Measurements from ENCODE around the gene LZIC.

GRCh38 chr1:9992910-9993309, 49.7 kb upstream of the LZIC start:
- TF ChIP-seq POLR2AphosphoS5 (IDR thresholded peaks at IDR 0.05; ENCODE audit: borderline replicate concordance, low read depth, low read length) = no peak
- no peak for TF ChIP-seq EZH2 (IDR thresholded peaks at IDR 0.05)
- TF ChIP-seq FOXP2 (optimal IDR thresholded peaks at IDR 0.05; ENCODE audit: control extremely low read depth, extremely low read length, insufficient read depth) = no peak

Measured in SK-N-MC (cell line).